Loucy (cell line): ENCODE measurements around the gene PREX1.

Experiments
- H2AFZ ChIP-seq: fragments of 200-600 bp; sonication (generic); 2 replicates; pipeline ENCODE4 v1.6.0; 2016; ENCODE audit warnings: antibody characterized with exemption, mild to moderate bottlenecking, low read length, moderate library complexity
- H3F3A ChIP-seq: fragments of 200-600 bp; 2 replicates; pipeline ENCODE4 v1.6.0; 2016; ENCODE audit warnings: antibody characterized with exemption, low read depth, mild to moderate bottlenecking
- H3K27me3 ChIP-seq: fragments of 200-600 bp; sonication (generic); 2 replicates; pipeline ENCODE4 v1.6.1; 2014; ENCODE audit warnings: low read length, mild to moderate bottlenecking; ENCODE audit not compliant: insufficient read depth, poor library complexity, severe bottlenecking
- H3K36me3 ChIP-seq: fragments of 200-600 bp; sonication (generic); 2 replicates; pipeline ENCODE4 v1.6.1; 2016; ENCODE audit warnings: low read length; ENCODE audit not compliant: insufficient read depth
- H3K4me1 ChIP-seq: fragments of 200-600 bp; sonication (generic); 2 replicates; pipeline ENCODE4 v1.5.1; 2014; ENCODE audit warnings: low read length, mild to moderate bottlenecking; ENCODE audit not compliant: insufficient read depth, poor library complexity, severe bottlenecking
- H3K4me2 ChIP-seq: fragments of 200-600 bp; sonication (generic); 2 replicates; pipeline ENCODE4 v1.6.0; 2014; ENCODE audit warnings: antibody characterized with exemption, low read length, low read depth, mild to moderate bottlenecking; ENCODE audit not compliant: poor library complexity, severe bottlenecking
- H3K4me3 ChIP-seq: fragments of 200-600 bp; sonication (generic); 2 replicates; pipeline ENCODE4 v1.5.1; 2014; ENCODE audit warnings: low read length, mild to moderate bottlenecking, mixed read lengths; ENCODE audit not compliant: poor library complexity, severe bottlenecking
- H3K79me2 ChIP-seq: fragments of 200-600 bp; sonication (generic); 2 replicates; pipeline ENCODE4 v1.6.1; 2014; ENCODE audit warnings: low read length; ENCODE audit not compliant: insufficient read depth
- H3K9ac ChIP-seq: fragments of 200-600 bp; sonication (generic); 2 replicates; pipeline ENCODE4 v1.6.0; 2014; ENCODE audit warnings: mild to moderate bottlenecking, low read depth, low read length, moderate library complexity; ENCODE audit not compliant: poor library complexity, severe bottlenecking
- H3K9me2 ChIP-seq: fragments of 200-600 bp; sonication (generic); replicated peaks from 2 replicates; pipeline ENCODE4 v1.6.1; 2016; ENCODE audit warnings: low read depth, low read length, mixed read lengths
- H3K9me3 ChIP-seq: fragments of 200-600 bp; sonication (generic); 2 replicates; pipeline ENCODE4 v1.6.1; 2014; ENCODE audit warnings: mild to moderate bottlenecking, antibody characterized with exemption, low read length, low read depth; ENCODE audit not compliant: insufficient read depth
- H4K20me1 ChIP-seq: fragments of 200-600 bp; sonication (generic); 2 replicates; pipeline ENCODE4 v1.6.0; 2014; ENCODE audit warnings: antibody characterized with exemption, low read length, mild to moderate bottlenecking; ENCODE audit not compliant: insufficient read depth, poor library complexity, severe bottlenecking
- EZH2phosphoT487 ChIP-seq: fragments of 200-600 bp; IDR thresholded peaks from 2 replicates; pipeline ENCODE4 v1.6.1; 2018; ENCODE audit warnings: antibody characterized with exemption, mild to moderate bottlenecking, moderate library complexity, borderline replicate concordance
- TF ChIP-seq, protein P1 (sequence below): fragments of 200-600 bp; sonication (generic); conservative IDR thresholded peaks from 2 replicates; pipeline ENCODE4 v1.5.1; 2014; ENCODE audit warnings: mild to moderate bottlenecking, antibody characterized with exemption, low read length

The PREX1 gene

GRCh38 chr20:48615871-48616270 lies 211.9 kb downstream of the PREX1 start:
- no peaks in the 10 kb centered on the region for H4K20me1 ChIP-seq
- no peaks in the 10 kb centered on the region for H3F3A ChIP-seq
- H3K79me2 ChIP-seq: no peaks in the 10 kb centered on the region
- no peaks in the 10 kb centered on the region for H3K4me1 ChIP-seq
- H3K36me3 ChIP-seq: no peaks in the 10 kb centered on the region
- no peak overlapping the region for H3K9ac ChIP-seq
- no peak overlapping the region for H3K4me2 ChIP-seq
- H3K9me3 ChIP-seq: no peaks in the 10 kb centered on the region
- no peak overlapping the region for H2AFZ ChIP-seq
- no peak for TF ChIP-seq EZH2phosphoT487
- TF ChIP-seq, protein P1, sequence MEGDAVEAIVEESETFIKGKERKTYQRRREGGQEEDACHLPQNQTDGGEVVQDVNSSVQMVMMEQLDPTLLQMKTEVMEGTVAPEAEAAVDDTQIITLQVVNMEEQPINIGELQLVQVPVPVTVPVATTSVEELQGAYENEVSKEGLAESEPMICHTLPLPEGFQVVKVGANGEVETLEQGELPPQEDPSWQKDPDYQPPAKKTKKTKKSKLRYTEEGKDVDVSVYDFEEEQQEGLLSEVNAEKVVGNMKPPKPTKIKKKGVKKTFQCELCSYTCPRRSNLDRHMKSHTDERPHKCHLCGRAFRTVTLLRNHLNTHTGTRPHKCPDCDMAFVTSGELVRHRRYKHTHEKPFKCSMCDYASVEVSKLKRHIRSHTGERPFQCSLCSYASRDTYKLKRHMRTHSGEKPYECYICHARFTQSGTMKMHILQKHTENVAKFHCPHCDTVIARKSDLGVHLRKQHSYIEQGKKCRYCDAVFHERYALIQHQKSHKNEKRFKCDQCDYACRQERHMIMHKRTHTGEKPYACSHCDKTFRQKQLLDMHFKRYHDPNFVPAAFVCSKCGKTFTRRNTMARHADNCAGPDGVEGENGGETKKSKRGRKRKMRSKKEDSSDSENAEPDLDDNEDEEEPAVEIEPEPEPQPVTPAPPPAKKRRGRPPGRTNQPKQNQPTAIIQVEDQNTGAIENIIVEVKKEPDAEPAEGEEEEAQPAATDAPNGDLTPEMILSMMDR: no peak
- H3K9me2 ChIP-seq: no peaks in the 10 kb centered on the region
- no peak overlapping the region for H3K4me3 ChIP-seq
- no peaks in the 10 kb centered on the region for H3K27me3 ChIP-seq

DNA sequence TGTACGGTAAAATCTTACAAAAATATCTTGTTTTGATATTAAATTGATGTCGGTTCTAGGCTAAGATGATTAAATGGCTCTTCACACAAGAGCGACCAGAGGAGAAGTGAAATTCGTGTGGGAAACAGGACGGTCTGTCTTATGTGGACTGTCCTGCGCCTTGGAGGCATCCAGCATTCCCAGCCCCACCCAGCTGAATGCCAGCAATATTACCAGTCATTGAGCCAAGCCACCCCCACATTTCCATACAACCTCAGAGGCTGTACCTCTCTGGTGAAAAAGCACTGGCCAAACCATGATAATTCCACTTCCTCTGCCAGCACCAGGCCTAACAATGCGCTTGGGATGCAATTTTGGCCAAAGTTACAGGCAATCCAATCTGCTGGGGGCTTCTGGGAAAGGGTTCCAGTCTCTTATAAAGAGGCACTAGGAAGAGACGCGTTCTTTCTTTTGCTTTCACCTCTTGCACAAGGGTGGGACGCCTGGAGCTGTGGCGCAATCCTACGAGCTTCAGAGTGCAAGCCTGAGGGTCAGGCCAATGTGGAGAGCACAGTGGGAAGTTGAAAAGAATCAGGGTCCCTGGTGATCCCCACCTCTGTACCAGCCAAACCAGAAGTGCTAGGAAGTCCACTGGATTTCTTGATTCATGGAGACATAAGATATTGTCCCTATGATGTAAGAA lies 213.1 kb downstream of the PREX1 start:
- Histone ChIP-seq H3K27me3 (no peaks in the 10 kb centered on the region), H3F3A (no peaks in the 10 kb centered on the region), H3K9ac (no peak overlapping the region), H3K9me2 (no peaks in the 10 kb centered on the region), H3K79me2 (no peaks in the 10 kb centered on the region), H3K4me1 (no peaks in the 10 kb centered on the region), H3K36me3 (no peaks in the 10 kb centered on the region), H3K4me3 (no peak overlapping the region), H3K4me2 (no peak overlapping the region), H2AFZ (no peak overlapping the region), H4K20me1 (no peaks in the 10 kb centered on the region), H3K9me3 (no peaks in the 10 kb centered on the region)
- TF ChIP-seq, protein P1: no peak
- no peak for TF ChIP-seq EZH2phosphoT487

- TF ChIP-seq, protein P1: no peak
- no peak for TF ChIP-seq EZH2phosphoT487
- no peaks in the 10 kb centered on the region for H3K79me2 ChIP-seq
- H3K27me3 ChIP-seq: no peaks in the 10 kb centered on the region
- H3K4me3 ChIP-seq: no peak overlapping the region
- no peak overlapping the region for H3K9ac ChIP-seq
- H4K20me1 ChIP-seq: no peaks in the 10 kb centered on the region
- no peak overlapping the region for H2AFZ ChIP-seq
- no peaks in the 10 kb centered on the region for H3F3A ChIP-seq
- no peaks in the 10 kb centered on the region for H3K9me3 ChIP-seq
- no peaks in the 10 kb centered on the region for H3K4me1 ChIP-seq
- H3K9me2 ChIP-seq: no peaks in the 10 kb centered on the region
- H3K36me3 ChIP-seq: no peaks in the 10 kb centered on the region
- no peak overlapping the region for H3K4me2 ChIP-seq
Observed at GRCh38 chr20:48613926-48614325, 213.9 kb downstream of the PREX1 start.
